ENCODE measurements around the gene TBL1X. TPM values are rescaled to one million over a fixed set of nuclear protein-coding genes. Genes with fewer than 3 reads are reported as not detected.
A peak's percentile ranks its signal among the peaks of the same experiment; 100 is the strongest.

TBL1X gene
- total and polyA plus RNA-seq, 2 experiments from 2014 or later = 8.7 to 26.9 TPM

- H3K79me2 ChIP-seq (replicated peaks; ENCODE audit: insufficient read depth) = no peaks in the 10 kb centered on the region
- H3K4me2 ChIP-seq = no peak overlapping the region
- H3K9me2 ChIP-seq (ENCODE audit: insufficient read depth) = no peaks in the 10 kb centered on the region
- no peaks in the 10 kb centered on the region for H3F3A ChIP-seq (replicated peaks; ENCODE audit: low read depth)
- H3K4me1 ChIP-seq (ENCODE audit: insufficient read depth) = peaks cover 9% of the 10 kb centered on the region; the same call in 1 of the 2 replicates
- ATAC-seq (peak; percentile 26; the same call in 1 of the 3 replicates), DNase-seq (ENCODE audit: low spot score) (no peak)
- H3K9me3 Mint-ChIP-seq = no peaks in the 10 kb centered on the region
- no peak overlapping the region for H3K27ac Mint-ChIP-seq
- H3K4me3 ChIP-seq = no peak overlapping the region
- no peak overlapping the region for H3K27ac ChIP-seq (ENCODE audit: low read depth)
- peaks cover 8% of the 10 kb centered on the region for H3K27me3 Mint-ChIP-seq (ENCODE audit: insufficient read depth, low read depth, poor library complexity)
- H4K20me1 ChIP-seq (replicated peaks; ENCODE audit: insufficient read depth) = no peaks in the 10 kb centered on the region
- no peak overlapping the region for H3K4me3 Mint-ChIP-seq
- no peak for TF ChIP-seq JUNB (IDR thresholded peaks at IDR 0.05; ENCODE audit: unreplicated experiment)
- TF ChIP-seq CREB1 (CRISPR knock-in tag; IDR thresholded peaks at IDR 0.05; ENCODE audit: low read depth) = no peak
- no peak for TF ChIP-seq ZNF462 (CRISPR knock-in tag; IDR thresholded peaks at IDR 0.05)
- no peak for TF ChIP-seq ZNF331 (CRISPR knock-in tag; IDR thresholded peaks at IDR 0.05; ENCODE audit: low read depth)
- TF ChIP-seq EZH2 (IDR thresholded peaks at IDR 0.05; ENCODE audit: low read depth, unreplicated experiment) = no peak
- H3K36me3 ChIP-seq (ENCODE audit: insufficient read depth) = no peaks in the 10 kb centered on the region
- peaks cover 31% of the 10 kb centered on the region for H3K4me1 Mint-ChIP-seq
- H2AFZ ChIP-seq = no peak overlapping the region
- no peaks in the 10 kb centered on the region for H3K27me3 ChIP-seq (ENCODE audit: insufficient read depth)
- H3K36me3 Mint-ChIP-seq (ENCODE audit: low read depth) = no peaks in the 10 kb centered on the region
Observed at GRCh38 chrX:9611436-9612145, 146.7 kb downstream of the TBL1X start.

- peaks cover 31% of the 10 kb centered on the region for H3K4me1 Mint-ChIP-seq
- H2AFZ ChIP-seq = no peak overlapping the region
- H3K27ac Mint-ChIP-seq = no peak overlapping the region
- no peaks in the 10 kb centered on the region for H3K27me3 ChIP-seq (ENCODE audit: insufficient read depth)
- H3K36me3 ChIP-seq (ENCODE audit: insufficient read depth) = no peaks in the 10 kb centered on the region
- no peak overlapping the region for H3K27ac ChIP-seq (ENCODE audit: low read depth)
- peaks cover 9% of the 10 kb centered on the region; the same call in 1 of the 2 replicates for H3K4me1 ChIP-seq (ENCODE audit: insufficient read depth)
- H3K4me2 ChIP-seq = no peak overlapping the region
- ATAC-seq = no peak
- no peaks in the 10 kb centered on the region for H3F3A ChIP-seq (replicated peaks; ENCODE audit: low read depth)
- H3K9me3 Mint-ChIP-seq = no peaks in the 10 kb centered on the region
- H3K79me2 ChIP-seq (replicated peaks; ENCODE audit: insufficient read depth) = no peaks in the 10 kb centered on the region
- H3K9me2 ChIP-seq (ENCODE audit: insufficient read depth) = no peaks in the 10 kb centered on the region
- H3K27me3 Mint-ChIP-seq (ENCODE audit: insufficient read depth, low read depth, poor library complexity) = peaks cover 8% of the 10 kb centered on the region
- DNase-seq (ENCODE audit: low spot score) = no peak
- H4K20me1 ChIP-seq (replicated peaks; ENCODE audit: insufficient read depth) = no peaks in the 10 kb centered on the region
- no peak overlapping the region for H3K4me3 Mint-ChIP-seq
- H3K4me3 ChIP-seq = no peak overlapping the region
- H3K36me3 Mint-ChIP-seq (ENCODE audit: low read depth) = no peaks in the 10 kb centered on the region
- TF ChIP-seq EZH2 (IDR thresholded peaks at IDR 0.05; ENCODE audit: low read depth, unreplicated experiment) = no peak
- no peak for TF ChIP-seq POLR2AphosphoS5 (IDR thresholded peaks at IDR 0.05; ENCODE audit: low read depth)
- TF ChIP-seq REST (IDR thresholded peaks at IDR 0.05; ENCODE audit: unreplicated experiment) = no peak
- no peak for TF ChIP-seq CREB1 (CRISPR knock-in tag; IDR thresholded peaks at IDR 0.05; ENCODE audit: low read depth)
- no peak for TF ChIP-seq NANOG (IDR thresholded peaks at IDR 0.05; ENCODE audit: borderline replicate concordance)
- no peak for TF ChIP-seq CTCF (conservative IDR thresholded peaks at IDR 0.05; ENCODE audit: low read depth in 2 of 2)
Observed at GRCh38 chrX:9612146-9612505, 147.3 kb downstream of the TBL1X start.

All from GM23338 (cell line).